Endothelial cell of umbilical vein (primary cell): ENCODE measurements around the gene ZNF324. TPM values are rescaled to one million over a fixed set of nuclear protein-coding genes. Genes with fewer than 3 reads are reported as not detected.

Source experiments
- BruUV-seq: library from RNA; stranded (reverse); fragments of 400-500 nt; replicated peaks from 2 replicates; lab custom pipeline; 2021; lab: Mats Ljungman, UMichigan
- CTCF ChIA-PET: fragments of 300-600, 350-600 bp; sonication (Branson Sonifier 250); formaldehyde crosslinking; loops from one replicate; lab custom pipeline; 2021; ENCODE audit warnings: antibody characterized with exemption, inconsistent platforms; lab: Charles Lee
- POLR2A ChIA-PET: fragments of 300-600, 350-600 bp; sonication (Branson Sonifier 250); formaldehyde crosslinking; loops from one replicate; lab custom pipeline; 2021; ENCODE audit warnings: antibody characterized with exemption, inconsistent platforms; lab: Charles Lee
- DNase-seq: peaks from one replicate; pipeline ENCODE4 v3.0.0-alpha.2; 2011; ENCODE audit warnings: low read depth, low spot score
- FAIRE-seq: peaks from 2 replicates; lab custom pipeline; 2011; peaks lifted over from hg19 to GRCh38; lab: Jason Lieb, UNC
- H2AFZ ChIP-seq: 2 replicates; pipeline ENCODE4 v1.6.0; 2012; ENCODE audit warnings: low read depth, low read length, control low read depth, inconsistent platforms
- H3K27ac ChIP-seq: 2 replicates; pipeline ENCODE4 v1.5.1; 2011; ENCODE audit warnings: low read depth, mild to moderate bottlenecking, control low read depth, low read length, moderate library complexity; ENCODE audit not compliant: insufficient read depth
- H3K27me3 ChIP-seq, 2 experiments: 2 replicates each; pipeline versions ENCODE4 v1.6.0 to v1.6.1; 2011; ENCODE audit warnings: low read length in 2 of 2, mixed read lengths in 1 of 2; ENCODE audit not compliant: control insufficient read depth in 2 of 2, insufficient read depth in 2 of 2
- H3K36me3 ChIP-seq, 2 experiments: 2 replicates in 1 of 2; 3 replicates in 1 of 2; pipeline ENCODE4 v1.5.1; 2011; ENCODE audit warnings: low read length in 2 of 2, mild to moderate bottlenecking in 1 of 2, moderate library complexity in 1 of 2; ENCODE audit not compliant: control insufficient read depth in 2 of 2, insufficient read depth in 2 of 2; ENCODE audit errors: extremely low read depth in 1 of 2
- H3K4me1 ChIP-seq: 3 replicates; pipeline ENCODE4 v1.5.1; 2011; ENCODE audit warnings: mild to moderate bottlenecking, low read length; ENCODE audit not compliant: control insufficient read depth, insufficient read depth; ENCODE audit errors: extremely low read depth
- H3K4me2 ChIP-seq: 2 replicates; pipeline ENCODE4 v1.6.1; 2011; ENCODE audit warnings: low read length, control low read depth, mixed read lengths; ENCODE audit not compliant: insufficient read depth
- H3K4me3 ChIP-seq, 3 experiments: fragments of 200-600 bp in 1 of 3; sonication (generic), shearing (Covaris generic) in 1 of 3; replicated peaks in 1 of 3; 2 replicates each; pipeline ENCODE4 v1.5.1; 2011 to 2016; ENCODE audit warnings: control low read depth in 3 of 3, low read length in 3 of 3, mild to moderate bottlenecking in 2 of 3, inconsistent platforms in 1 of 3, low read depth in 1 of 3, moderate library complexity in 1 of 3; ENCODE audit not compliant: insufficient read depth in 1 of 3
- H3K79me2 ChIP-seq: 2 replicates; pipeline ENCODE4 v1.6.0; 2012; ENCODE audit warnings: low read length, inconsistent platforms; ENCODE audit not compliant: control insufficient read depth, insufficient read depth
- H3K9ac ChIP-seq: replicated peaks from 2 replicates; pipeline ENCODE3; 2011; ENCODE audit warnings: low read length, control low read depth; ENCODE audit not compliant: insufficient read depth; ENCODE audit errors: extremely low read depth
- H3K9me1 ChIP-seq: replicated peaks from 3 replicates; pipeline ENCODE4 v1.6.0; 2011; ENCODE audit warnings: mild to moderate bottlenecking, low read length; ENCODE audit not compliant: control insufficient read depth, insufficient read depth; ENCODE audit errors: extremely low read depth
- H3K9me3 ChIP-seq: replicated peaks from 2 replicates; pipeline ENCODE4 v1.5.1; 2012; ENCODE audit warnings: low read length, inconsistent platforms; ENCODE audit not compliant: control insufficient read depth, insufficient read depth
- H4K20me1 ChIP-seq: replicated peaks from 2 replicates; pipeline ENCODE3; 2011; ENCODE audit warnings: mild to moderate bottlenecking, low read length; ENCODE audit not compliant: control insufficient read depth, insufficient read depth; ENCODE audit errors: extremely low read depth
- CTCF ChIP-seq, 2 donors: IDR thresholded peaks; 1 replicate in 1 of 2; 2 replicates in 1 of 2; pipeline ENCODE4 v1.5.1; 2011; ENCODE audit warnings: low read length in 2 of 2, mild to moderate bottlenecking in 2 of 2, moderate library complexity in 2 of 2, control low read depth in 1 of 2, inconsistent platforms in 1 of 2, low read depth in 1 of 2; ENCODE audit not compliant: insufficient read depth in 1 of 2; ENCODE audit errors: extremely low read depth in 1 of 2
- EZH2 ChIP-seq: IDR thresholded peaks from 2 replicates; pipeline ENCODE4 v1.6.1; 2012; ENCODE audit warnings: borderline replicate concordance, low read depth, mild to moderate bottlenecking, moderate library complexity, low read length, inconsistent platforms; ENCODE audit not compliant: severe bottlenecking
- FOS ChIP-seq: IDR thresholded peaks from 2 replicates; pipeline ENCODE4 v1.6.1; 2011; ENCODE audit warnings: mild to moderate bottlenecking, low read length, moderate library complexity, borderline replicate concordance; ENCODE audit not compliant: insufficient read depth
- GATA2 ChIP-seq: IDR thresholded peaks from 2 replicates; pipeline ENCODE4 v1.7.0; 2011; ENCODE audit warnings: low read depth, mild to moderate bottlenecking, moderate library complexity, mixed read lengths, low read length; ENCODE audit not compliant: insufficient read length, insufficient read depth
- JUN ChIP-seq: IDR thresholded peaks from 2 replicates; pipeline ENCODE4 v1.6.1; 2011; ENCODE audit warnings: borderline replicate concordance, low read depth; ENCODE audit not compliant: insufficient read length, insufficient read depth
- MAX ChIP-seq: IDR thresholded peaks from 2 replicates; pipeline ENCODE4 v1.6.1; 2011; ENCODE audit not compliant: insufficient read depth, insufficient read length
- MYC ChIP-seq: IDR thresholded peaks from one replicate; pipeline ENCODE4 v1.6.1; 2011; ENCODE audit warnings: mild to moderate bottlenecking, low read depth, low read length
- POLR2A ChIP-seq: IDR thresholded peaks from 2 replicates; pipeline ENCODE4 v1.6.1; 2012; ENCODE audit warnings: low read depth, mild to moderate bottlenecking, control low read depth, low read length
- POLR2AphosphoS5 ChIP-seq: IDR thresholded peaks from 2 replicates; pipeline ENCODE4 v1.6.1; 2012; ENCODE audit warnings: low read depth, mild to moderate bottlenecking, control low read depth, low read length, moderate library complexity; ENCODE audit not compliant: insufficient read depth
- dilution Hi-C: fragments of 300-500 bp; cut with MboI; formaldehyde crosslinking; loops from one replicate; pipeline ENCODE4 v1.15.0; 2019; ENCODE audit warnings: low sequenced_read_pairs; ENCODE audit not compliant: extremely low pct_ligation_motif_present
- intact Hi-C: fragments of 100-400 bp; cut with micrococcal nuclease; formaldehyde crosslinking; loops from one replicate; pipeline ENCODE4 v1.10.0; 2022
- polyA plus RNA-seq, 4 experiments: library from polyadenylated mRNA; depleted of rRNA in 3 of 4; stranded (reverse) in 3 of 4; unstranded in 1 of 4; fragments of >200 nt; gene quantifications; 2 replicates each; pipeline versions ENCODE4 v1.2.1 to v1.2.3, GENCODE V29; 2011 to 2012; ENCODE audit warnings: missing spikeins in 1 of 4
- total RNA-seq: library from RNA; stranded (reverse); gene quantifications from 2 replicates; pipeline ENCODE4 v1.2.3, GENCODE V29; 2021

The ZNF324 gene
- total and polyA plus RNA-seq, 2 donors (not counting 3 experiments of a cell fraction or from before 2014, with no cell fraction given) = 6.4 to 8.7 TPM

GRCh38 chr19:58428617-58429016, 38.3 kb upstream of the ZNF324 start:
- Histone ChIP-seq H3K9me3 (peaks cover 24% of the 10 kb centered on the region), H3K4me2 (no peak overlapping the region), H3K27ac (no peak overlapping the region), H3K36me3 (peaks cover under 1 to 2% of the 10 kb centered on the region in 2 experiments), H3K9me1 (no peaks in the 10 kb centered on the region), H3K4me3 (no peak overlapping the region), H3K27me3 (no peaks in the 10 kb centered on the region), H2AFZ (no peak overlapping the region), H3K9ac (no peak overlapping the region), H4K20me1 (no peaks in the 10 kb centered on the region), H3K79me2 (no peaks in the 10 kb centered on the region), H3K4me1 (no peaks in the 10 kb centered on the region)
- intact Hi-C loops (no loop called here), dilution Hi-C loops (no loop called here)
- DNase-seq (no peak), FAIRE-seq (no peak)
- POLR2A ChIA-PET = interaction anchor here (0.5 kb wide), 1 partner anchor 18 kb away, joined by 11 read pairs; no protein-coding TSS in a partner anchor
- TF ChIP-seq FOS (no peak), CTCF (IDR thresholded peaks at IDR 0.05; ENCODE audit: extremely low read depth in 1 of 2, insufficient read depth in 1 of 2, low read depth in 1 of 2, low read length in 2 of 2) (no peak), POLR2AphosphoS5 (no peak), POLR2A (no peak), MAX (no peak), EZH2 (no peak), GATA2 (no peak), JUN (no peak), MYC (no peak)
- CTCF ChIA-PET = no interaction called here
- BruUV-seq = no TSS peak
